ENCODE measurements around the gene CAMSAP1. TPM values are rescaled to one million over a fixed set of nuclear protein-coding genes. Genes with fewer than 3 reads are reported as not detected.

CAMSAP1 gene
- total and polyA plus RNA-seq, 2 donors (not counting 1 experiment from before 2014, with no cell fraction given) = 5.0 to 18.8 TPM

DNA sequence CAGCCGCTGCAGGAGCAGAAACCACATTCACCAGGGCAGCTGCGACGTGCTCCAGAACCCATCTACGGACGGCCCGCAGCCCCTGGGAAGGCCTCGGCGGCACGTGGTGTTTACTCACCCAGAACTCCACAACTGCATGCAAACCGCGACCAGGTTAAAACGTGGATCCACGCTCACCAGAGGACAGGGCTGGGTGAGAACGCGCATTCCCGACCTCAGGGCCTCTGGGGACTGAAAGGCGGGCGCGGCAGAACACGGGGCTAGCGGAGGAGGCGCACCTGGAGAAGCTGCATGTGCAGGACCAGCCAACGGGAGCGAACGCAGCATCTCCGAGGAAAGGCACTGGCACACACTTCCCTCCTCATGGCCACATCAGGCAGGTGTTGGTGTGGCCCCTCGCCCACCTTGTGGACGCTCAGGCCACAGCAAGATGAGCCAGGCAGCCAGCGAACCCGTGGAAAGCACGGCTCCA lies 24.0 kb upstream of the CAMSAP1 start:
- H3K4me1 ChIP-seq (ENCODE audit: control insufficient read depth, extremely low read depth, insufficient read depth, low read length) = no peaks in the 10 kb centered on the region
- H3K9me3 ChIP-seq (ENCODE audit: control insufficient read depth, insufficient read depth, low read depth, low read length) = no peaks in the 10 kb centered on the region
- H3K27ac ChIP-seq (ENCODE audit: insufficient read depth, low read length) = no peak overlapping the region
- H3K79me2 ChIP-seq (ENCODE audit: control insufficient read depth, insufficient read depth, low read length) = no peaks in the 10 kb centered on the region
- no peak for DNase-seq (ENCODE audit: low read depth in 2 of 2)
- H3K4me2 ChIP-seq (ENCODE audit: extremely low read depth, insufficient read depth, low read length) = no peak overlapping the region
- no peak overlapping the region for H3K9ac ChIP-seq (ENCODE audit: insufficient read depth, low read length)
- no peaks in the 10 kb centered on the region for H3K27me3 ChIP-seq (ENCODE audit: control insufficient read depth, insufficient read depth, low read length)
- H3K4me3 ChIP-seq (replicated peaks in 1 of 4; ENCODE audit: control extremely low read depth in 1 of 4, insufficient read depth in 1 of 4, low read depth in 3 of 4, low read length in 4 of 4) = no peak overlapping the region
- no peaks in the 10 kb centered on the region for H4K20me1 ChIP-seq (ENCODE audit: control insufficient read depth, extremely low read depth, insufficient read depth, low read length)
- peaks cover 3% of the 10 kb centered on the region for H3K36me3 ChIP-seq (ENCODE audit: control insufficient read depth, insufficient read depth, low read length)
- no peak for TF ChIP-seq EZH2 (IDR thresholded peaks at IDR 0.05; ENCODE audit: low read length, missing control alignments)
- TF ChIP-seq, protein P1, sequence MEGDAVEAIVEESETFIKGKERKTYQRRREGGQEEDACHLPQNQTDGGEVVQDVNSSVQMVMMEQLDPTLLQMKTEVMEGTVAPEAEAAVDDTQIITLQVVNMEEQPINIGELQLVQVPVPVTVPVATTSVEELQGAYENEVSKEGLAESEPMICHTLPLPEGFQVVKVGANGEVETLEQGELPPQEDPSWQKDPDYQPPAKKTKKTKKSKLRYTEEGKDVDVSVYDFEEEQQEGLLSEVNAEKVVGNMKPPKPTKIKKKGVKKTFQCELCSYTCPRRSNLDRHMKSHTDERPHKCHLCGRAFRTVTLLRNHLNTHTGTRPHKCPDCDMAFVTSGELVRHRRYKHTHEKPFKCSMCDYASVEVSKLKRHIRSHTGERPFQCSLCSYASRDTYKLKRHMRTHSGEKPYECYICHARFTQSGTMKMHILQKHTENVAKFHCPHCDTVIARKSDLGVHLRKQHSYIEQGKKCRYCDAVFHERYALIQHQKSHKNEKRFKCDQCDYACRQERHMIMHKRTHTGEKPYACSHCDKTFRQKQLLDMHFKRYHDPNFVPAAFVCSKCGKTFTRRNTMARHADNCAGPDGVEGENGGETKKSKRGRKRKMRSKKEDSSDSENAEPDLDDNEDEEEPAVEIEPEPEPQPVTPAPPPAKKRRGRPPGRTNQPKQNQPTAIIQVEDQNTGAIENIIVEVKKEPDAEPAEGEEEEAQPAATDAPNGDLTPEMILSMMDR (conservative IDR thresholded peaks at IDR 0.05 in 1 of 2, IDR thresholded peaks at IDR 0.05 in 1 of 2; ENCODE audit: low read depth in 1 of 2, low read length in 2 of 2) = no peak
- no peak overlapping the region for H2AFZ ChIP-seq (ENCODE audit: low read length)

DNA sequence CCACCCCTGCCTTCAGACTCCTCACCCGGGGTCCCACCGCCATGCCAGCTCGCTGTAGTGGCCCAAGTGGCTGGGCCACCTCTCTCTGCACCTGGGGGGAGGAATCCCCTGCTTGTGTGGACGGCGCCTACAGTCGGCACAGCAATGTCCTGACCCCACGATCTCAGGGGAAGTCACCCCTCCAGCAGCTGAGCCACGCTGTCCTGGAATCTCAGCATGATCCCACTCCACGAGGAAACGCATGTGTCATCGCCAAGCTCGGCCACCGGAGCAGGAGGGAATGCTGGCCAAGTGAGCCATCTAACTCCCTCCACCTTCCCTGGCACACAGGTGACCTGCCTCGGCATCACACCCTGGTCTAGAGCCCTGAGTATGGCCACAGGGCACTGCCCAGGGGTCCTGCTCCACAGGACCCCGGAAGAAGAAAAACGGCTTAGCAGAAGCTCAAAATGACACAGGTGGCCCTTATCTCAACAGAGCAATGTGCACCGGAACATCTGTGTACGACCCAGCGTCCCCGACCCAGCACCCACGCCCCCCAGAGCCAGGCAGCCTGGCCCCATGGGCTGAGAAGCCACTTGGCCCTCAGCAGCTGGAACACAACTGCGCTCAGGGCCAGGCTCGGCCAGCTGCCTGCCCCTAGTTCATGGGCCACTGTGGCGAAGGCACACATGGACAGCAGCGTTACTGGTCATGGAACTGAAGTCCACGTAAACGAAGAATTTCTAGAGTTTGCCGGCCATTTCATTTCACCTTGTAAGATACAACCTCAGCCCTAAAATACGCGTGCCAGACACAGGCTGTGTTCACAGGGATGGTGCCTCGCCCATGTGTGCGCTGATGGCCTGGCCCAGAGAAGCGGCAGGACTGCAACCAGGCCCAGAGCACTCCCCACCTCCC lies 23.4 kb upstream of the CAMSAP1 start:
- no peak overlapping the region for H2AFZ ChIP-seq (ENCODE audit: low read length)
- DNase-seq (ENCODE audit: low read depth in 2 of 2) = no peak
- TF ChIP-seq, protein P1 (conservative IDR thresholded peaks at IDR 0.05 in 1 of 2, IDR thresholded peaks at IDR 0.05 in 1 of 2; ENCODE audit: low read depth in 1 of 2, low read length in 2 of 2) = no peak
- no peak for TF ChIP-seq EZH2 (IDR thresholded peaks at IDR 0.05; ENCODE audit: low read length, missing control alignments)

DNA sequence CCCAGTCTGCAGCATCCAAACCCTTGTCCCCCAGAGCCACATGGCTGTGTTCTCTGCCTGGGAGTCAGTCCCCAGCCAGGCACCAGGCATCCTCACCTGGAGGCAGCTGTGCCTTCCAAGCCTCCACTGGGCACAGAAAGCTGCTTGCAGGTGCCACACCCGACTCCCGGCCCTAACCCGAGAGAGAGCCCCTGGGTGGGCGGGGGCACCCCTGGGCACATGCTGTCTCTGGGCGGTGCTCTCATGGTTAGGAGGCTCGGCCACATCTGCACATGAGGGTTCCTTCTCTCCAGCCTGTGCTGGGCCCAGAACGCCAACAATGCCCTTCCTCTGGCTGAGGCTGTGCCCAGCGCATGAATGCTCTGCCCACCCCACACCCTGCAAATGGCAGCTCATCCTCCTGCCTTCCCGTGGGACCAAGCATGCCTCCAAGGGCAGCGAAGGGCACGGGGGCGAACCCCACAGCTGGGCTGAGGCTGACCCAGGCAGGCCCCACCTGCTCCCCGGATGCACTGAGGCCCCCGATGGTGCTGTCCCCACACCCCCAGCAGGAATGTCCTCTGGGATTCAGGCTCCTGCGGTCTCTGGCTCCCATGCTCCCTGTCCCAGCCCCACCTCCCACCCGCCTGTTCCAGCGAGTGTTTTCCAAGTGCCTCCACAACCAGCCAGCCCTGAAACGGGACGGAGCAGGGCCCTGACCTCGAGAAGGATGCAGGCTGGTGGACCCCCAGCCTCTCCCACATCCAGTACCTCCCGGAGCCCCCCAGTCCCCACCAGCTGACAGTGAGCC lies 22.5 kb upstream of the CAMSAP1 start:
- Histone ChIP-seq H3K9ac (ENCODE audit: insufficient read depth, low read length) (no peak overlapping the region), H3K9me3 (ENCODE audit: control insufficient read depth, insufficient read depth, low read depth, low read length) (no peaks in the 10 kb centered on the region), H3K79me2 (ENCODE audit: control insufficient read depth, insufficient read depth, low read length) (no peaks in the 10 kb centered on the region), H3K27ac (ENCODE audit: insufficient read depth, low read length) (no peak overlapping the region), H3K4me1 (ENCODE audit: control insufficient read depth, extremely low read depth, insufficient read depth, low read length) (no peaks in the 10 kb centered on the region), H3K4me3 (replicated peaks in 1 of 4; ENCODE audit: control extremely low read depth in 1 of 4, insufficient read depth in 1 of 4, low read depth in 3 of 4, low read length in 4 of 4) (no peak overlapping the region), H4K20me1 (ENCODE audit: control insufficient read depth, extremely low read depth, insufficient read depth, low read length) (no peaks in the 10 kb centered on the region), H3K4me2 (ENCODE audit: extremely low read depth, insufficient read depth, low read length) (no peak overlapping the region), H3K27me3 (ENCODE audit: control insufficient read depth, insufficient read depth, low read length) (no peaks in the 10 kb centered on the region), H2AFZ (ENCODE audit: low read length) (no peak overlapping the region), H3K36me3 (ENCODE audit: control insufficient read depth, insufficient read depth, low read length) (peaks cover 3% of the 10 kb centered on the region)
- DNase-seq (ENCODE audit: low read depth in 2 of 2) = no peak
- TF ChIP-seq EZH2 (IDR thresholded peaks at IDR 0.05; ENCODE audit: low read length, missing control alignments) = no peak
- TF ChIP-seq, protein P1 (conservative IDR thresholded peaks at IDR 0.05 in 1 of 2, IDR thresholded peaks at IDR 0.05 in 1 of 2; ENCODE audit: low read depth in 1 of 2, low read length in 2 of 2) = no peak

More for the DNA sequence above, 23.4 kb upstream of the CAMSAP1 start:
- Histone ChIP-seq H3K36me3 (ENCODE audit: control insufficient read depth, insufficient read depth, low read length) (peaks cover 3% of the 10 kb centered on the region), H3K4me2 (ENCODE audit: extremely low read depth, insufficient read depth, low read length) (no peak overlapping the region), H3K79me2 (ENCODE audit: control insufficient read depth, insufficient read depth, low read length) (no peaks in the 10 kb centered on the region), H3K27me3 (ENCODE audit: control insufficient read depth, insufficient read depth, low read length) (no peaks in the 10 kb centered on the region), H3K9me3 (ENCODE audit: control insufficient read depth, insufficient read depth, low read depth, low read length) (no peaks in the 10 kb centered on the region), H4K20me1 (ENCODE audit: control insufficient read depth, extremely low read depth, insufficient read depth, low read length) (no peaks in the 10 kb centered on the region), H3K4me3 (replicated peaks in 1 of 4; ENCODE audit: control extremely low read depth in 1 of 4, insufficient read depth in 1 of 4, low read depth in 3 of 4, low read length in 4 of 4) (no peak overlapping the region), H3K4me1 (ENCODE audit: control insufficient read depth, extremely low read depth, insufficient read depth, low read length) (no peaks in the 10 kb centered on the region), H3K27ac (ENCODE audit: insufficient read depth, low read length) (no peak overlapping the region), H3K9ac (ENCODE audit: insufficient read depth, low read length) (no peak overlapping the region)
